ENCODE results near the gene RERE.
A peak's percentile ranks its signal among the peaks of the same experiment; 100 is the strongest.
"Not testable (repeated sequence)": the region's sequence is repeated elsewhere in the genome, so short reads cannot be mapped to it uniquely, and the experiment has no call there.

Gene RERE

GRCh38 chr1:8510041-8510823 is 307.2 kb downstream of the RERE start:
- no peak for DNase-seq (ENCODE audit: low spot score)

- DNase-seq (ENCODE audit: low spot score), result no peak
Observed at GRCh38 chr1:8509579-8509978, 307.9 kb downstream of the RERE start.

- no peak for DNase-seq (ENCODE audit: low spot score)
Observed at GRCh38 chr1:8506995-8507615, 310.3 kb downstream of the RERE start.

GRCh38 chr1:8506456-8506855 is 311.0 kb downstream of the RERE start:
- no peak for DNase-seq (ENCODE audit: low spot score)

- DNase-seq (ENCODE audit: low spot score), result no peak
Observed at GRCh38 chr1:8503842-8504241, 313.6 kb downstream of the RERE start.

- DNase-seq (ENCODE audit: low spot score), result not testable (repeated sequence)
Observed at GRCh38 chr1:8502949-8503348, 314.5 kb downstream of the RERE start.

- no peak for DNase-seq (ENCODE audit: low spot score)
Observed at GRCh38 chr1:8497210-8497819, 320.1 kb downstream of the RERE start.

GRCh38 chr1:8496473-8496872 is 321.0 kb downstream of the RERE start:
- no peak for DNase-seq (ENCODE audit: low spot score)

- peak; percentile 14 for DNase-seq (ENCODE audit: low spot score)
Observed at GRCh38 chr1:8495928-8496401, 321.5 kb downstream of the RERE start.

GRCh38 chr1:8494681-8495080 is 322.8 kb downstream of the RERE start:
- DNase-seq (ENCODE audit: low spot score), result no peak

- no peak for DNase-seq (ENCODE audit: low spot score)
Observed at GRCh38 chr1:8493916-8494540, 323.4 kb downstream of the RERE start.

- no peak for DNase-seq (ENCODE audit: low spot score)
Observed at GRCh38 chr1:8487249-8487648, 330.2 kb downstream of the RERE start.

GRCh38 chr1:8486047-8486446 is 331.4 kb downstream of the RERE start:
- no peak for DNase-seq (ENCODE audit: low spot score)

GRCh38 chr1:8483586-8483985 is 333.9 kb downstream of the RERE start:
- no peak for DNase-seq (ENCODE audit: low spot score)

GRCh38 chr1:8482979-8483381 is 334.5 kb downstream of the RERE start:
- DNase-seq (ENCODE audit: low spot score), result no peak

- no peak for DNase-seq (ENCODE audit: low spot score)
Observed at GRCh38 chr1:8481650-8482380, 335.6 kb downstream of the RERE start.

GRCh38 chr1:8478566-8478965 is 338.9 kb downstream of the RERE start:
- DNase-seq (ENCODE audit: low spot score), result no peak

GRCh38 chr1:8477983-8478362 is 339.5 kb downstream of the RERE start:
- no peak for DNase-seq (ENCODE audit: low spot score)

GRCh38 chr1:8477166-8477982 is 340.1 kb downstream of the RERE start:
- DNase-seq (ENCODE audit: low spot score), result no peak

- no peak for DNase-seq (ENCODE audit: low spot score)
Observed at GRCh38 chr1:8476006-8476405, 341.4 kb downstream of the RERE start.

GRCh38 chr1:8474369-8474768 is 343.1 kb downstream of the RERE start:
- DNase-seq (ENCODE audit: low spot score), result no peak

Measured in RKO (cell line).